Kidney (tissue), 14 donors: ENCODE measurements around the gene PPP2R2B. TPM values are rescaled to one million over a fixed set of nuclear protein-coding genes. Genes with fewer than 3 reads are reported as not detected.

Experiments used
- DNase-seq, 5 donors: peaks; one replicate each; pipeline ENCODE4 v3.0.0-alpha.2; 2013 to 2020
- FAIRE-seq: peaks from 2 replicates; lab custom pipeline; 2012; peaks lifted over from hg19 to GRCh38; lab: Jason Lieb, UNC
- H3K27ac ChIP-seq, 2 donors: one replicate each; pipeline ENCODE4 v1.7.0; 2013; ENCODE audit warnings: low read depth in 2 of 2, low read length in 2 of 2, inconsistent platforms in 1 of 2
- H3K27me3 ChIP-seq: one replicate; pipeline ENCODE4 v1.7.1; 2013; ENCODE audit warnings: low read length, inconsistent platforms; ENCODE audit not compliant: control insufficient read depth, insufficient read depth
- H3K36me3 ChIP-seq, 3 donors: one replicate each; pipeline versions ENCODE4 v1.7.0 to v1.7.1; 2013; ENCODE audit warnings: low read length in 3 of 3, control low read depth in 1 of 3, inconsistent platforms in 1 of 3; ENCODE audit not compliant: insufficient read depth in 3 of 3, control insufficient read depth in 2 of 3
- H3K4me1 ChIP-seq, 3 donors: one replicate each; pipeline versions ENCODE4 v1.7.0 to v1.7.1; 2013; ENCODE audit warnings: low read length in 3 of 3, inconsistent platforms in 1 of 3, low read depth in 1 of 3; ENCODE audit not compliant: control insufficient read depth in 2 of 3, insufficient read depth in 2 of 3
- H3K4me3 ChIP-seq, 3 donors: one replicate each; pipeline versions ENCODE4 v1.7.0 to v1.8.1; 2013; ENCODE audit warnings: low read length in 3 of 3, control low read depth in 1 of 3, inconsistent platforms in 1 of 3
- H3K9ac ChIP-seq, 3 donors: one replicate each; pipeline versions ENCODE4 v1.7.0 to v1.7.1; 2013; ENCODE audit warnings: low read length in 3 of 3, control low read depth in 1 of 3, inconsistent platforms in 1 of 3
- H3K9me3 ChIP-seq, 3 donors: one replicate each; pipeline versions ENCODE4 v1.7.0 to v1.7.1; 2013; ENCODE audit warnings: low read length in 3 of 3, control low read depth in 1 of 3, inconsistent platforms in 1 of 3; ENCODE audit not compliant: control insufficient read depth in 2 of 3, insufficient read depth in 1 of 3
- CTCF ChIP-seq: IDR thresholded peaks from 3 replicates; pipeline ENCODE4 v1.5.1; 2012; ENCODE audit warnings: mild to moderate bottlenecking, moderate library complexity, borderline replicate concordance; ENCODE audit not compliant: insufficient read depth; ENCODE audit errors: extremely low read depth
- intact Hi-C: fragments of 100-400 bp; cut with DNase I; formaldehyde crosslinking; loops from one replicate; pipeline ENCODE4 v1.11.1; 2022
- polyA plus RNA-seq: library from polyadenylated mRNA; stranded (reverse); fragments of 350-450 nt; fragmentation: Illumina TruSeq; extraction: RNeasy Lipid Tissue Mini Kit (QIAGEN cat#74804); gene quantifications from one replicate; pipeline ENCODE4 v1.2.3, GENCODE V29; 2014; ENCODE audit warnings: low read depth, low replicate concordance; ENCODE audit not compliant: insufficient read depth
- total RNA-seq: library from RNA; stranded (reverse); fragmentation: NEBNext Ultra II Directional; extraction: Animal tissue kit (Norgen Biotek cat#: 25700); gene quantifications from one replicate; pipeline ENCODE4 v1.2.1, GENCODE V29; 2021
- donor health status: control.
- donor health status: control.
- donor health status: control.
- donor health status: control.
- donor health status: control.
- donor health status: DM: yes; HTN: yes; CAD: no.
- donor health status: Normal renal cell carcinoma (clear cell type).

Gene PPP2R2B
- total and polyA plus RNA-seq, 2 donors from 2014 or later: 4.0 to 8.2 TPM

GRCh38 chr5:146624179-146624578 lies 254.4 kb downstream of the PPP2R2B start:
- Histone ChIP-seq H3K4me1 (no peaks in the 10 kb centered on the region), H3K27me3 (no peaks in the 10 kb centered on the region), H3K4me3 (no peak overlapping the region), H3K27ac (no peak overlapping the region), H3K9me3 (no peaks in the 10 kb centered on the region), H3K36me3 (no peaks in the 10 kb centered on the region), H3K9ac (no peak overlapping the region)
- no peak for TF ChIP-seq CTCF
- FAIRE-seq: no peak
- intact Hi-C loops: no loop called here
- DNase-seq: no peak

GRCh38 chr5:146623666-146624065 lies 254.9 kb downstream of the PPP2R2B start:
- no peak overlapping the region for H3K27ac ChIP-seq
- no peak for FAIRE-seq
- intact Hi-C loops: no loop called here

GRCh38 chr5:146623009-146623408 lies 255.5 kb downstream of the PPP2R2B start:
- no peaks in the 10 kb centered on the region for H3K4me1 ChIP-seq
- no peaks in the 10 kb centered on the region for H3K36me3 ChIP-seq
- no peaks in the 10 kb centered on the region for H3K27me3 ChIP-seq
- no peak overlapping the region for H3K9ac ChIP-seq
- no peak for TF ChIP-seq CTCF
- no peaks in the 10 kb centered on the region for H3K9me3 ChIP-seq
- DNase-seq (no peak), FAIRE-seq (no peak)
- intact Hi-C loops: no loop called here
- no peak overlapping the region for H3K4me3 ChIP-seq
- no peak overlapping the region for H3K27ac ChIP-seq

More at GRCh38 chr5:146623666-146624065, 254.9 kb downstream of the PPP2R2B start:
- Histone ChIP-seq H3K4me3 (no peak overlapping the region), H3K36me3 (no peaks in the 10 kb centered on the region), H3K9me3 (no peaks in the 10 kb centered on the region), H3K27me3 (no peaks in the 10 kb centered on the region), H3K4me1 (no peaks in the 10 kb centered on the region), H3K9ac (no peak overlapping the region)
- no peak for TF ChIP-seq CTCF
- DNase-seq: no peak

- Histone ChIP-seq H3K4me3 (no peak overlapping the region), H3K27ac (no peak overlapping the region), H3K36me3 (no peaks in the 10 kb centered on the region), H3K9me3 (no peaks in the 10 kb centered on the region), H3K9ac (no peak overlapping the region), H3K27me3 (no peaks in the 10 kb centered on the region), H3K4me1 (no peaks in the 10 kb centered on the region)
- intact Hi-C loops: no loop called here
- DNase-seq (no peak), FAIRE-seq (no peak)
- TF ChIP-seq CTCF: no peak
Measured at GRCh38 chr5:146622391-146622790, 256.2 kb downstream of the PPP2R2B start.
